Lung (tissue), 12 donors: ENCODE data around the gene CER1. TPM values are rescaled to one million over a fixed set of nuclear protein-coding genes. Genes with fewer than 3 reads are reported as not detected.

Source experiments
- ATAC-seq: fragments of 200-7000 bp; cut with Tn5 transposase; one replicate; pipeline ENCODE4 v1.9.1; 2020; ENCODE audit warnings: moderate number of reproducible peaks; ENCODE audit not compliant: insufficient read depth, low FRiP score
- DNase-seq, 3 donors: peaks; one replicate each; pipeline ENCODE4 v3.0.0-alpha.2; 2013 to 2017
- H3K27ac ChIP-seq, 2 donors: one replicate each; pipeline ENCODE4 v1.5.1; 2013; ENCODE audit warnings: mild to moderate bottlenecking in 2 of 2, moderate library complexity in 2 of 2, control low read depth in 1 of 2, inconsistent platforms in 1 of 2, low read depth in 1 of 2, low read length in 1 of 2
- H3K27me3 ChIP-seq, 3 donors: one replicate each; pipeline ENCODE4 v1.5.1; 2013; ENCODE audit warnings: low read length in 2 of 3; ENCODE audit not compliant: control insufficient read depth in 3 of 3, insufficient read depth in 3 of 3
- H3K36me3 ChIP-seq, 4 donors: one replicate each; pipeline ENCODE4 v1.5.1; 2013; ENCODE audit warnings: low read length in 4 of 4, mild to moderate bottlenecking in 1 of 4, moderate library complexity in 1 of 4; ENCODE audit not compliant: control insufficient read depth in 4 of 4, insufficient read depth in 4 of 4
- H3K4me1 ChIP-seq, 5 donors: one replicate each; pipeline ENCODE4 v1.5.1; 2013; ENCODE audit warnings: low read length in 5 of 5, mild to moderate bottlenecking in 2 of 5, moderate library complexity in 1 of 5; ENCODE audit not compliant: control insufficient read depth in 5 of 5, insufficient read depth in 5 of 5
- H3K4me3 ChIP-seq: one replicate; pipeline ENCODE4 v1.5.1; 2013; ENCODE audit warnings: mild to moderate bottlenecking, control low read depth, moderate library complexity
- H3K9ac ChIP-seq, 2 donors: one replicate each; pipeline ENCODE4 v1.5.1; 2013; ENCODE audit warnings: low read length in 2 of 2, control low read depth in 1 of 2; ENCODE audit not compliant: insufficient read depth in 1 of 2
- H3K9me3 ChIP-seq, 4 donors: one replicate each; pipeline ENCODE4 v1.5.1; 2013; ENCODE audit warnings: low read length in 3 of 4, mild to moderate bottlenecking in 1 of 4, moderate library complexity in 1 of 4; ENCODE audit not compliant: control insufficient read depth in 4 of 4, insufficient read depth in 3 of 4
- CTCF ChIP-seq: IDR thresholded peaks from 2 replicates; pipeline ENCODE4 v1.5.1; 2012; ENCODE audit warnings: mild to moderate bottlenecking; ENCODE audit errors: control extremely low read depth, extremely low read depth
- WGBS, 2 donors: extraction: QIAGEN DNeasy Blood & Tissue Kit; methylation state at CpG; one replicate each; pipeline ENCODE4 v1.1.7; 2013; 5-methylcytosine and 5-hydroxymethylcytosine counted together
- polyA plus RNA-seq, 2 donors: library from polyadenylated mRNA; stranded (reverse); fragments of 200-250 nt; gene quantifications; one replicate each; pipeline ENCODE4 v1.2.1, GENCODE V29; 2013
- total RNA-seq, 2 donors: library from RNA; depleted of rRNA in 1 of 2; stranded (reverse); fragments of >200 nt in 1 of 2; gene quantifications; one replicate each; pipeline ENCODE4 v1.2.1, GENCODE V29; 2014 to 2021
- donor health status: control.
- donor health status: control.
- donor health status: Bipolar disorder and iron deficiency.
- donor health status: healthy.
- donor health status: DM: yes; HTN: yes; CAD: no.

CER1 gene
- total and polyA plus RNA-seq, 4 donors: not detected

- Histone ChIP-seq H3K27ac (no peak overlapping the region), H3K9ac (no peak overlapping the region), H3K27me3 (no peaks in the 10 kb centered on the region), H3K9me3 (no peaks in the 10 kb centered on the region), H3K4me1 (peaks cover 0 to 2% (median 0%) of the 10 kb centered on the region in 5 donors), H3K4me3 (no peak overlapping the region), H3K36me3 (no peaks in the 10 kb centered on the region)
- no peak for TF ChIP-seq CTCF
- WGBS, 2 donors: 98 to 99% methylated on average over 3 of the region's 3 CpGs
- ATAC-seq (no peak), DNase-seq (no peak)
Observed at GRCh38 chr9:14678776-14679175, 43.8 kb downstream of the CER1 start.

GRCh38 chr9:14677872-14678271 lies 44.7 kb downstream of the CER1 start:
- Histone ChIP-seq H3K4me3 (no peak overlapping the region), H3K9me3 (no peaks in the 10 kb centered on the region), H3K4me1 (peaks cover 0 to 2% (median 0%) of the 10 kb centered on the region in 5 donors), H3K9ac (no peak overlapping the region), H3K27ac (no peak overlapping the region), H3K36me3 (no peaks in the 10 kb centered on the region), H3K27me3 (no peaks in the 10 kb centered on the region)
- DNase-seq (no peak), ATAC-seq (no peak)
- WGBS, 2 donors: 97% methylated on average over 6 of the region's 6 CpGs
- no peak for TF ChIP-seq CTCF

- Histone ChIP-seq H3K36me3 (peaks cover 0 to 3% (median under 1%) of the 10 kb centered on the region in 4 donors), H3K27me3 (no peaks in the 10 kb centered on the region), H3K9me3 (no peaks in the 10 kb centered on the region), H3K9ac (no peak overlapping the region), H3K4me1 (peaks cover 0 to 2% (median 0%) of the 10 kb centered on the region in 5 donors), H3K4me3 (no peak overlapping the region), H3K27ac (no peak overlapping the region)
- 70 to 93% methylated on average over 2 of the region's 2 CpGs for WGBS, 2 donors
- ATAC-seq (no peak), DNase-seq (no peak)
- no peak for TF ChIP-seq CTCF
Observed at GRCh38 chr9:14677396-14677795, 45.1 kb downstream of the CER1 start.

GRCh38 chr9:14674630-14675029 lies 47.9 kb downstream of the CER1 start:
- Histone ChIP-seq H3K4me1 (peaks cover 0 to 2% (median 0%) of the 10 kb centered on the region in 5 donors), H3K27me3 (no peaks in the 10 kb centered on the region), H3K9ac (no peak overlapping the region), H3K36me3 (peaks cover 0 to 5% (median under 1%) of the 10 kb centered on the region in 4 donors), H3K27ac (no peak overlapping the region), H3K4me3 (no peak overlapping the region), H3K9me3 (no peaks in the 10 kb centered on the region)
- DNase-seq (no peak), ATAC-seq (no peak)
- TF ChIP-seq CTCF: no peak
- 40 to 57% methylated on average over 3 of the region's 3 CpGs for whole genome bisulfite sequencing, 2 donors
